Epidermal melanocyte (primary cell): Measurements from ENCODE around the gene APOLD1.
"Not testable (repeated sequence)": the region's sequence is repeated elsewhere in the genome, so short reads cannot be mapped to it uniquely, and the experiment has no call there.

ENCODE experiments used
- DNase-seq: peaks from one replicate; pipeline ENCODE4 v3.0.0; 2011; ENCODE audit warnings: low spot score; ENCODE audit not compliant: insufficient read length

APOLD1 gene, protein sequence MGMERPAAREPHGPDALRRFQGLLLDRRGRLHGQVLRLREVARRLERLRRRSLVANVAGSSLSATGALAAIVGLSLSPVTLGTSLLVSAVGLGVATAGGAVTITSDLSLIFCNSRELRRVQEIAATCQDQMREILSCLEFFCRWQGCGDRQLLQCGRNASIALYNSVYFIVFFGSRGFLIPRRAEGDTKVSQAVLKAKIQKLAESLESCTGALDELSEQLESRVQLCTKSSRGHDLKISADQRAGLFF

DNA sequence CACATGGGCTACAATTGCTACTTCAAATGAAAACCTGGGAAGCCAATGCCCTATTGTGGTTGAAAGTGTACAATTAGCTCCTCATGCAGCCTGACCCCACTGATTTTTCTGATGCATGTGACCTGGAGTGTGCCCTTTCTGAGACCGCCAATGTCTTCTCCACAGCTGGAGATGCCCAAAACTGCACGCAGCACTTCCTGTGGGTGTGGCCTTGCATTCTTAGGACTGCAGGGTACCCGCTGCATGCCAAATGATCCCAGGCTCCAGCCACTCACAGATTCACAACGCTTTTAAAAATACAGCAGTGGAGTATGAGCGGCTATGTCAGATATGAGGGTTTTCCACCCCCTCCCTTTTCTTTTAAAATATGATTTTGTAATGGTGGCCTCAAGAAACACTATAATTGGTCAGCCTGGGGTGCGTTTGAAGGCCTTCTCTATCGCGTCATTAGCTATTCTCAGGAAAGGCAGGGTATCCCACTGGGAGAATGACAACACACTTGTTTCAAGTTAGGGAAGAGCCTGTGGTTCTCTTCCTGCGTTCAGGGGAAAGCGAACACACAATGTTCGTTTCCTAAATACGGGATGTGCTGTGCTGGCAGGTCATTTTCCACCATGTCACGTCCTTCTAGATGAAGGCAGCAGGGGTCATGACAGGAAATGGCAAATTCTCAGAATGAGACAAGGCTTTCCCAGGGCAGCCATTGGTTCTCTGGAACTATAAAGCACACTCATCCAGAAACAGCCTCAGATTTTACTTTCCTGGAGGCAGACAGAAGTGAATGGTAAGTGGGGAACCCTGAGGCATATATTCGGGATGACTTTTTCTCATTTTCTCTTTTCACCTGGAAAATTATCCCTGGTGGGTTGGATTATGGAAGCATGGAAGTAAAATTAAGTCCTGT, at the start of gene APOLD1:
TSS of gene APOLD1 (plus strand) at position 749 of the 904 bp plus-strand sequence. CDS start at position 782, 33 bp downstream.
- DNase-seq = no peak

- no peak for DNase-seq
Measured at GRCh38 chr12:12736759-12737676, 48.4 kb upstream of the APOLD1 start.

GRCh38 chr12:12738152-12738551, 47.3 kb upstream of the APOLD1 start:
- not testable (repeated sequence) for DNase-seq

GRCh38 chr12:12741660-12742059, 43.8 kb upstream of the APOLD1 start:
- DNase-seq = no peak

DNA sequence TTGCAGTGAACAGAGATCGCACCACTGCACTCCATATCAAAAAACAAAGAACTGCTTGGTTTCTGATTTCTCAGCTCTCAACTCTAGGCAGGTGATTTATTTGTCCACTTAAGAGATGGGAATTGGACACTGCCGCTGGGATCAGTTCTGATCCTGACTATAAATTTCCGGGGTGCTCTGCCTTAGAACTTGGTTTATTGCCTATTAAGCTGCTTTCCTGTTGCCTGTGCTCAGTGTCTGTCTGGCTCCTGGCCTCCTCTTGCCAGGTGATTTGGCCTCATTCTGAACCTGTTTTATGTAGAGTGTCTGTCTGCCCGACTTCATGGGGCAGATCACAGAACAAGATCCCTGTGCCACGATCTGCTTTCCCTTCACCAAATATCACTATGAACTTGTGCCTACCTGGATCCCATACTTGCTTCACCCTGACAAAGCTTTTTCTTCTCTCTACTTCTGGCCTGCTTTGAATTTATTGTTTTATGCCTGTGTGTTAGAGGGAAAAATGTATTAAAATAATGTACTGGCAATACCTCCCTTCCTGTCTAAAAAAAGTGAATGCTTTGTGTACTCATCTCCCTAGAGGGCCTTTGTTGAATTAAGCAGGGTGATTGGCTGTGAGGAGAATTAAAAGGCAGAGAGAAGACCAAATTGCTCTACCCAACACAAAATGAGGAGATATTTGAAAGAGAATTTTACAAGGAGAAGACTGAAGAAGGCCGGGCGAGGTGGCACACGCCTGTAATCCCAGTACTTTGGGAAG, 40.7 kb upstream of the APOLD1 start:
- no peak for DNase-seq

DNA sequence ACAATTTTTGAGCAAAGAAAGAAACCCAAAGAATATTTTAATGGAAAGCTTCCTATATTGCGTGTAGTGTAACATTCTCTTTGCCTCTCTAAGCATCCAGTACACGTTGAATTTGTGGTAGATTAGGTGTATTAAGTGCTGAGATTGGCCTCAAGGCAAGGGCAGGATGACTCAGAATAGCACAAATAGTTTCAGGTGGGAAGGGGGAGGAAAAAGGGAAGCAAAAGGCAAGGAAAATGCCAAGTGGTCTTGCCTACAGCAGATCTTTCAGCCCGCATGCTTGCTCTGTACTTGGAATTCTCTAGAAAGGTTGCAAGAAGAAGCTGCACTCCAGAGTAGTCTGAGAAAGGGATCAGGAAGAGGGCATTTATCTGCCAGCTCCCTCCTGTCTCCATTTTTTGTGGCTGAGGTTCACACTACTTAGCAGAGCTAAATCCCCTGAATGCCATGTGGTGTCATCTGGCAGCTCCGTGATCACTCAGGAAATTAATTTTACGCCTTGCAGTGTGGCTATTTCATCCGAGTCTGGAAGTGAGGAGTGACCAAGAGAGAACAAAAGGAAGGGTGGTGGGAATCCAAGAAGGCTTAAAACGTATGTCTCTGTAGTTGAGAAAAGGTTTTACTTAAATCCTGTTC, 39.8 kb upstream of the APOLD1 start:
- no peak for DNase-seq

- DNase-seq = no peak
Measured at GRCh38 chr12:12747278-12747677, 38.2 kb upstream of the APOLD1 start.

DNA sequence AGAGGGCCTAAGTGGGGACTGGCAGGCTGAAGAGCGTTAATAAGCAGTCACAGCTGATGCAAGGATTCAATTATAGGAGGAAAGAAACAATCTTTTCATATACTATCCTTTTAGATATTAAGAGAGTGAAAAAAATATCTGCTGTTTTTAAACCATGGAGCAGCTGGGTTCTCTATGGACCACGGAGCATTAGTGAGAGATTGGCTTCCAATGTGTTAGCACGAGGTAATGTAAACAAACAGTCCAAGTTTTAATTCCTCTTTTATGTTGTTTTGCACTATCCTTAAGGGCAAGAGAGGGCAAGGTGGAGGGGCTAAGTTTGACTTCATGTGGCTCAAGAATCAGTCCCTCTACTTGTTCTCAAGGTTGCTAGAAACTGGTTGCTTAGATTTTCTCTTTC, 37.4 kb upstream of the APOLD1 start:
- DNase-seq = no peak

GRCh38 chr12:12749433-12749832, 36.0 kb upstream of the APOLD1 start:
- no peak for DNase-seq

- no peak for DNase-seq
Measured at GRCh38 chr12:12755923-12756322, 29.5 kb upstream of the APOLD1 start.

DNA sequence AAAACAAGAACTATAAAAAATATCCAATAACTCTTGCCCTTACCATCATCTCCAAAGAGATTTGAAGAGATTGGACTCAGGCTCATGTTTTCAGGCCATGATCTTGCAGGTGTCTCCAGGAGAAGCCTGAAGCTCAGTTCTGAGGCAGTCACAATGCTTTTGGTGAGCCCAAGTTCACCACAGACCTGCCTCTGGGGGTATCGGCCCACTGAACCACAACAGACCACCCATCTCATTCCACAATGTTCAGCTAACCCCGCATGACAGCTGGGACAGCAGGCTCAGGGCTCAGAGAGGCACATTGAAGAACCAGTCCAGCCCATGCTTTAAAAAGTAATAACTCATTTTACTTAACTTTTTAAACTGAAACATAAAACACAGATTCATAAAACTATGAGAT, 28.3 kb upstream of the APOLD1 start:
- DNase-seq = no peak

DNA sequence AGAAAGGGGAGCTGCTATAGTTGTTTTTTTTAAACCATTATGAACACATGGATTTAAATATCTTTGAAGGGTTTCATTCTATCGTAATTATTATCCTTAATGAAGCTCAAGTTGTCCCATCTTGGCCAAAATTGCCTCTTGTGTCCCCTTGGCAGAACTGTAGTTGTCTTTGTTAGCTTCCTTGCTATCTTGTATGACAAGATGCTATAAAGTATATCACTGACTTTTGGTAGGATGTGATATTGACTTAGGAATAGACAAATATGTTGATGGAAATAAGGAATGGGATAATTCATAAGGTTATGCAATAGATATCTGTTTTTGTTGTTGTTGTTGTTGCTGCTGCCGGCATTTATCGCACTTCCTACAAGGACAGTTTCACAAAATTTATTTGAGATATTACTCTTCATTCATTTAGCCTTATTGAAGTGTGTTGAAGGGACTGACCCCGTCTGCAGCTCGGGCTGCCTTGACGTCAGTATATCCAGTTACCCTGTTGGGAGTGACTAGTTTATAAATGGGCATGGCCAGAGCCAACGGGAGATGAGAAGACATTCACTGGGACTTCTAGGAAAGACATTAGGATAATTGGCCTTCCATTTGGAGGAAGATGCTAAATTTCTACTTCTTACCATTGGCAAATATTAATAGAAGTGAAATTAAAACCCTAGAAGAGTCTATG, 26.1 kb upstream of the APOLD1 start:
- no peak for DNase-seq

- DNase-seq = no peak
Measured at GRCh38 chr12:12764824-12765223, 20.6 kb upstream of the APOLD1 start.

GRCh38 chr12:12770262-12770661, 15.2 kb upstream of the APOLD1 start:
- no peak for DNase-seq

DNA sequence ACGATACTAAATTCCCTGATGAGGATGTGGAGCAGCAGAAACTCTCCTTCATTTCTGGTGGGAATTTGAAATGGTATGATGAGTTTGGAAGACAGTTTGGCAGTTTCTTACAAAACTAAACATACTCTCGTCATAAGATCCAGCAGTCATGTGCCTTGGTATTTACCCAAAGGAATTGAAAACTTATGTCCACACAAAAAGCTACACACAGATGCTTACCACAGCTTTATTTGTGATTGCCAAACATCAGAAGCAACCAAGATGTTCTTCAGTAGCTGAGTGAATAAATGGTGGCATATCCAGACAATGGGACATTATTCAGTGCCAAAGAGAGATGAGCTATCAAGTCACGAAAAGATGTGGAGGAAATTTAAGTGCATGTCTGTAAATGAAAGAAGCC, 10.7 kb upstream of the APOLD1 start:
- peak; percentile 23 for DNase-seq

DNA sequence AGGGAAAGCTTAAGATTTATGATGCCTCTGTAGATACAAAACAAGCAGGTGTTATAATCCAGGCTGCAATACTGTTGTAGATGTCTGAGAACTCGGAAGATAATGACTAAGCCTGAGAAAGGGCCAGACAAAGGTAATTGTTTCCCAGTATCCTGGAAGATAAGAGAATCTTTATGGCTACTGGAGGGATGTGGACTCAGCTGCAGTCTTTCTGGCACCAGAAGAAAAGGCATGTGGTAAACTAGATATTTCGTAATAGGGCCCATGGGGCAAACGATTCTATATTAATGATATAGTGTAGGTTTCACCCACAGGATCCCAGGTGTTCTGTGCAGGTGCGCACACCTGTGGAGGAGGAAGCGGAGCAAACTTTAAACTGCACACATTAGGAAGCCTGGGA, 9.2 kb upstream of the APOLD1 start:
- DNase-seq = no peak

DNA sequence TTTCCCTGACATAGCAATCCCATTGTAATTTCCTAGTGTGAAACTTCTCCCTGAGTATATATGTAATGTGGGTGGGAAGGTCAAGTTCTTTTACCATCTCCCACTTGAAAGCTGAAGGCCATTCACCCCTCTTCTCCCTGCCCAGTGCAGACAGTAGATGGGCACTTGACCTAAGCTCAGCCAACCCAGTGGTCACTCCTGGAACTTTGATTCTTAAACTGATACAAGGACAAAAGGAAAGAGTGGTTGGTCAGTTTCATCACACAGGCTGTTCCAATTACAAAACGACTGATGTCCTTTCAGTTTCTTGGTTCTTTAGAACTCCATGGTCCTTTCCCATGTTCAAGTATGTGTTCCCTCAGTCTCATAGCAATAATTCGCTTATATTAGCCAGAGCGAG, 8.4 kb upstream of the APOLD1 start:
- no peak for DNase-seq

GRCh38 chr12:12779007-12779406, 6.5 kb upstream of the APOLD1 start:
- DNase-seq = no peak

GRCh38 chr12:12779529-12779928, 5.9 kb upstream of the APOLD1 start:
- no peak for DNase-seq

DNA sequence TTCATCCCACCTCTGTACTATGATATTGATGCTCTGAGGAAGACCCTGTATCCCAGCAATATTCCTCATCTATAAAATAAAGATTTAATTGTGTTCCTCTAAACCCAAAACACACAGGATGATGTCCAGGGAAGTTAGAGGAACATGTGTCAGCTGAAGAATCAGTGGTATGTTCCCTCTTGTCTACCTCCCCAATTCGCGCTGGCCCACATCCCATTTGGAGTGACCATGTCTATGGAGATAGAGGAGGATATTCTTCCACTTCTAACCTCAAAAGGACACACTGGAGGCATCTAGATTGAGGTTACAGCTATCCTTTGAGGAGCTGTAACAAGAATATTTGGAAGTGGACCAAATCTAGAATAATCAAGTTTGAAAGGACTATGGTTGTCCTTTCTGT, 1.3 kb upstream of the APOLD1 start:
- no peak for DNase-seq
